NCI-H1417 (cell line): ENCODE measurements around the gene NLRC3.

ENCODE experiments used
- DNase-seq, 3 experiments: peaks; one replicate each; lab custom pipeline; 2025; lab: John Stamatoyannopoulos, UW

NLRC3 gene

GRCh38 chr16:3548445-3548844, 28.8 kb downstream of the NLRC3 start:
- no peak for DNase-seq

- DNase-seq = no peak
Observed at GRCh38 chr16:3546986-3547682, 30.1 kb downstream of the NLRC3 start.

GRCh38 chr16:3542601-3543373, 34.4 kb downstream of the NLRC3 start:
- peak in 1 of 3 experiments; percentile 41 for DNase-seq

GRCh38 chr16:3541527-3542155, 35.6 kb downstream of the NLRC3 start:
- no peak for DNase-seq

GRCh38 chr16:3538222-3538621, 39.0 kb downstream of the NLRC3 start:
- no peak for DNase-seq

GRCh38 chr16:3536851-3537250, 40.4 kb downstream of the NLRC3 start:
- no peak for DNase-seq

GRCh38 chr16:3536271-3536731, 40.9 kb downstream of the NLRC3 start:
- no peak for DNase-seq

- no peak for DNase-seq
Observed at GRCh38 chr16:3534126-3534525, 43.1 kb downstream of the NLRC3 start.

- DNase-seq = no peak
Observed at GRCh38 chr16:3532741-3533140, 44.5 kb downstream of the NLRC3 start.

GRCh38 chr16:3530371-3530914, 46.8 kb downstream of the NLRC3 start:
- DNase-seq = no peak

- DNase-seq = no peak
Observed at GRCh38 chr16:3529175-3529574, 48.0 kb downstream of the NLRC3 start.

- no peak for DNase-seq
Observed at GRCh38 chr16:3528406-3528805, 48.8 kb downstream of the NLRC3 start.

GRCh38 chr16:3527216-3527829, 49.9 kb downstream of the NLRC3 start:
- peak in 2 of 3 experiments; percentile 10 to 90 for DNase-seq

- no peak for DNase-seq
Observed at GRCh38 chr16:3525951-3526350, 51.3 kb downstream of the NLRC3 start.

- no peak for DNase-seq
Observed at GRCh38 chr16:3523281-3523680, 53.9 kb downstream of the NLRC3 start.

- DNase-seq = no peak
Observed at GRCh38 chr16:3520841-3521240, 56.4 kb downstream of the NLRC3 start.

GRCh38 chr16:3520413-3520812, 56.8 kb downstream of the NLRC3 start:
- DNase-seq = no peak

GRCh38 chr16:3519581-3519980, 57.6 kb downstream of the NLRC3 start:
- DNase-seq = no peak

- DNase-seq = no peak
Observed at GRCh38 chr16:3518986-3519348, 58.2 kb downstream of the NLRC3 start.

- peak in 1 of 3 experiments; percentile 5 for DNase-seq
Observed at GRCh38 chr16:3518292-3518985, 58.8 kb downstream of the NLRC3 start.

GRCh38 chr16:3515897-3516296, 61.3 kb downstream of the NLRC3 start:
- no peak for DNase-seq

GRCh38 chr16:3514621-3515020, 62.6 kb downstream of the NLRC3 start:
- no peak for DNase-seq
